HepG2 (cell line): ENCODE data around the gene ARSB. TPM values are rescaled to one million over a fixed set of nuclear protein-coding genes. Genes with fewer than 3 reads are reported as not detected.

ENCODE experiments used
- ARID2 ChIP-seq: sonication (generic); formaldehyde crosslinking; IDR thresholded peaks from 2 replicates; pipeline ENCODE4 v1.8.1; 2022; ENCODE audit warnings: mild to moderate bottlenecking, missing genetic modification reagents, borderline replicate concordance
- BORCS8-MEF2B ChIP-seq: sonication (generic); formaldehyde crosslinking; IDR thresholded peaks from 2 replicates; pipeline ENCODE4 v1.8.0; 2022; ENCODE audit warnings: mild to moderate bottlenecking, missing genetic modification reagents
- CSRNP1 ChIP-seq: sonication (generic); formaldehyde crosslinking; IDR thresholded peaks from 2 replicates; pipeline ENCODE4 v1.8.1; 2023; ENCODE audit warnings: mild to moderate bottlenecking, missing genetic modification reagents
- FOXA1 ChIP-seq, 2 experiments: fragments of 450-650 bp in 1 of 2; sonication (generic) in 1 of 2; formaldehyde crosslinking in 1 of 2; IDR thresholded peaks; 2 replicates each; pipeline versions ENCODE4 v1.4.0 to v1.6.1; 2016 to 2020; ENCODE audit warnings: missing genetic modification reagents in 1 of 2
- FOXP1 ChIP-seq, 2 experiments: fragments of 450-650 bp in 1 of 2; IDR thresholded peaks; 2 replicates each; pipeline ENCODE4 v1.6.1; 2017 to 2018; ENCODE audit warnings: antibody characterized with exemption in 1 of 2
- HNF1A ChIP-seq, 2 experiments: sonication (generic) in 1 of 2; formaldehyde crosslinking in 1 of 2; IDR thresholded peaks; 2 replicates each; pipeline versions ENCODE4 v1.4.0 to v1.6.1; 2016 to 2020; ENCODE audit warnings: borderline replicate concordance in 1 of 2, low read depth in 1 of 2, mild to moderate bottlenecking in 1 of 2, missing genetic modification reagents in 1 of 2
- NCOR1 ChIP-seq: fragments of 200-600 bp; sonication (generic); IDR thresholded peaks from 2 replicates; pipeline ENCODE4 v1.7.0; 2017; ENCODE audit warnings: antibody characterized with exemption, low read length, borderline replicate concordance
- SMC3 ChIP-seq: IDR thresholded peaks from 2 replicates; pipeline ENCODE4 v1.6.1; 2011; ENCODE audit warnings: low read length, improper control_type of control experiment
- TAF15 ChIP-seq: fragments of 200-400 bp; formaldehyde crosslinking; IDR thresholded peaks from one replicate; pipeline ENCODE4 v1.6.1; 2018; ENCODE audit warnings: mild to moderate bottlenecking, low read depth, low read length; ENCODE audit not compliant: poor library complexity, severe bottlenecking
- TOE1 ChIP-seq: sonication (generic); formaldehyde crosslinking; IDR thresholded peaks from 2 replicates; pipeline ENCODE4 v1.4.0; 2020; ENCODE audit warnings: mild to moderate bottlenecking, missing genetic modification reagents
- ZBTB42 ChIP-seq: sonication (generic); formaldehyde crosslinking; IDR thresholded peaks from 2 replicates; pipeline ENCODE4 v1.5.0; 2020; ENCODE audit warnings: mild to moderate bottlenecking, missing genetic modification reagents
- ZNF460 ChIP-seq: sonication (generic); formaldehyde crosslinking; IDR thresholded peaks from 2 replicates; pipeline ENCODE4 v1.5.1; 2020; ENCODE audit warnings: missing genetic modification reagents, mild to moderate bottlenecking, borderline replicate concordance
- ZSCAN29 ChIP-seq: sonication (generic); formaldehyde crosslinking; conservative IDR thresholded peaks from 2 replicates; pipeline ENCODE4 v1.4.0; 2020; ENCODE audit warnings: mild to moderate bottlenecking, missing genetic modification reagents
- polyA plus RNA-seq, 8 experiments: library from polyadenylated mRNA; depleted of rRNA in 3 of 8; stranded (reverse) in 7 of 8; unstranded in 1 of 8; fragments of >200 nt; fragmentation: Illumina TruSeq in 4 of 8; extraction: Trizol in 4 of 8; gene quantifications; 2 replicates each; pipeline versions ENCODE4 v1.2.1 to v1.2.3, GENCODE V29; 2011 to 2016; ENCODE audit warnings: low read depth in 4 of 8, missing spikeins in 1 of 8, mixed read lengths in 1 of 8; ENCODE audit not compliant: insufficient read depth in 1 of 8
- total RNA-seq, 5 experiments: library from RNA; depleted of rRNA; stranded (reverse); fragments of >200 nt; fragmentation: Illumina TruSeq; extraction: Trizol; gene quantifications; 2 replicates each; pipeline ENCODE4 v1.2.3, GENCODE V29; 2016; ENCODE audit warnings: low read depth in 1 of 5
- TF ChIP-seq, protein P1 (sequence below): sonication (generic); formaldehyde crosslinking; IDR thresholded peaks from 2 replicates; pipeline ENCODE4 v1.5.0; 2020; ENCODE audit warnings: missing genetic modification reagents
- TF ChIP-seq, protein P2 (sequence below): IDR thresholded peaks from 2 replicates; pipeline ENCODE4 v1.6.1; 2016; ENCODE audit warnings: missing biosample characterization, missing genetic modification reagents, low read depth

ARSB gene
- total and polyA plus RNA-seq, 2 of the 13 experiments (the other 11 are each of a cell fraction or from before 2014, with no cell fraction given) = 52.6 to 66.4 TPM

- TF ChIP-seq TOE1 (no peak), FOXA1 (IDR thresholded peaks at IDR 0.05) (no peak), FOXA1 (CRISPR knock-in tag; IDR thresholded peaks at IDR 0.05) (no peak), ARID2 (CRISPR knock-in tag) (no peak), CSRNP1 (CRISPR knock-in tag) (no peak), HNF1A (IDR thresholded peaks at IDR 0.05; ENCODE audit: low read depth) (no peak), HNF1A (CRISPR knock-in tag; IDR thresholded peaks at IDR 0.05; ENCODE audit: borderline replicate concordance) (no peak), FOXP1 (IDR thresholded peaks at IDR 0.05) (no peak), FOXP1 (CRISPR knock-in tag; IDR thresholded peaks at IDR 0.05) (peak; percentile 55; the same call in 1 of the 2 replicates), ZNF460 (no peak), SMC3 (no peak), BORCS8-MEF2B (no peak), TAF15 (no peak), ZBTB42 (CRISPR knock-in tag) (no peak), NCOR1 (peak; percentile 43; the same call in 1 of the 2 replicates), ZSCAN29 (CRISPR knock-in tag) (no peak)
- TF ChIP-seq, protein P1, sequence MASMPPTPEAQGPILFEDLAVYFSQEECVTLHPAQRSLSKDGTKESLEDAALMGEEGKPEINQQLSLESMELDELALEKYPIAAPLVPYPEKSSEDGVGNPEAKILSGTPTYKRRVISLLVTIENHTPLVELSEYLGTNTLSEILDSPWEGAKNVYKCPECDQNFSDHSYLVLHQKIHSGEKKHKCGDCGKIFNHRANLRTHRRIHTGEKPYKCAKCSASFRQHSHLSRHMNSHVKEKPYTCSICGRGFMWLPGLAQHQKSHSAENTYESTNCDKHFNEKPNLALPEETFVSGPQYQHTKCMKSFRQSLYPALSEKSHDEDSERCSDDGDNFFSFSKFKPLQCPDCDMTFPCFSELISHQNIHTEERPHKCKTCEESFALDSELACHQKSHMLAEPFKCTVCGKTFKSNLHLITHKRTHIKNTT = no peak
- TF ChIP-seq, protein P2, sequence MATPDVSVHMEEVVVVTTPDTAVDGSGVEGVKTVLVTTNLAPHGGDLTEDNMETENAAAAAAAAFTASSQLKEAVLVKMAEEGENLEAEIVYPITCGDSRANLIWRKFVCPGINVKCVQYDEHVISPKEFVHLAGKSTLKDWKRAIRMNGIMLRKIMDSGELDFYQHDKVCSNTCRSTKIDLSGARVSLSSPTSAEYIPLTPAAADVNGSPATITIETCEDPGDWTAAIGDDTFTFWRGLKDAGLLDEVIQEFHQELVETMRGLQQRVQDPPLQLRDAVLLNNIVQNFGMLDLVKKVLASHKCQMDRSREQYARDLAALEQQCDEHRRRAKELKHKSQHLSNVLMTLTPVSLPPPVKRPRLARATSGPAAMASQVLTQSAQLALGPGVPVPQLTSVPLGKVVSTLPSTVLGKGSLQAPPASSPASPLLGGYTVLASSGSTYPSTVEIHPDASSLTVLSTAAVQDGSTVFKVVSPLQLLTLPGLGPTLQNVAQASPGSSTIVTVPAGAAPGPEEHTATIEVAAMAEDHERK = no peak
Observed at GRCh38 chr5:78727786-78728761, 257.0 kb downstream of the ARSB start (continued).
